Measurements from ENCODE around the gene PRKCE.
"Not testable (repeated sequence)": the region's sequence is repeated elsewhere in the genome, so short reads cannot be mapped to it uniquely, and the experiment has no call there.

The PRKCE gene

GRCh38 chr2:45839508-45840251 lies 188.2 kb downstream of the PRKCE start:
- no peak for DNase-seq (ENCODE audit: low read depth)

GRCh38 chr2:45840481-45840880 lies 189.0 kb downstream of the PRKCE start:
- DNase-seq (ENCODE audit: low read depth) = no peak

- DNase-seq (ENCODE audit: low read depth) = no peak
These were observed 190.4 kb downstream of the PRKCE start for GRCh38 chr2:45841752-45842407.

GRCh38 chr2:45843136-45843535 lies 191.7 kb downstream of the PRKCE start:
- DNase-seq (ENCODE audit: low read depth) = no peak

- DNase-seq (ENCODE audit: low read depth) = no peak
These were observed 193.5 kb downstream of the PRKCE start for GRCh38 chr2:45844796-45845457.

GRCh38 chr2:45845566-45845965 lies 194.1 kb downstream of the PRKCE start:
- peak; percentile 39 for DNase-seq (ENCODE audit: low read depth)

GRCh38 chr2:45849491-45850283 lies 198.2 kb downstream of the PRKCE start:
- peak; percentile 62 for DNase-seq (ENCODE audit: low read depth)

- no peak for DNase-seq (ENCODE audit: low read depth)
These were observed 199.1 kb downstream of the PRKCE start for GRCh38 chr2:45850558-45850957.

GRCh38 chr2:45851111-45851510 lies 199.6 kb downstream of the PRKCE start:
- no peak for DNase-seq (ENCODE audit: low read depth)

GRCh38 chr2:45851576-45852304 lies 200.3 kb downstream of the PRKCE start:
- peak; percentile 54 for DNase-seq (ENCODE audit: low read depth)

GRCh38 chr2:45852450-45853150 lies 201.1 kb downstream of the PRKCE start:
- DNase-seq (ENCODE audit: low read depth) = no peak

- no peak for DNase-seq (ENCODE audit: low read depth)
These were observed 203.9 kb downstream of the PRKCE start for GRCh38 chr2:45855374-45855773.

GRCh38 chr2:45856391-45857274 lies 205.2 kb downstream of the PRKCE start:
- no peak for DNase-seq (ENCODE audit: low read depth)

- no peak for DNase-seq (ENCODE audit: low read depth)
These were observed 205.8 kb downstream of the PRKCE start for GRCh38 chr2:45857275-45857609.

GRCh38 chr2:45857867-45858520 lies 206.5 kb downstream of the PRKCE start:
- DNase-seq (ENCODE audit: low read depth) = no peak

- not testable (repeated sequence) for DNase-seq (ENCODE audit: low read depth)
These were observed 207.4 kb downstream of the PRKCE start for GRCh38 chr2:45858872-45859271.

- DNase-seq (ENCODE audit: low read depth) = no peak
These were observed 208.2 kb downstream of the PRKCE start for GRCh38 chr2:45859682-45860081.

GRCh38 chr2:45860136-45861121 lies 209.0 kb downstream of the PRKCE start:
- DNase-seq (ENCODE audit: low read depth) = peak; percentile 39

Measured in amniotic epithelial cell (primary cell).